HCT116 (cell line): ENCODE data around the gene GYPC. TPM values are rescaled to one million over a fixed set of nuclear protein-coding genes. Genes with fewer than 3 reads are reported as not detected.

ENCODE experiments used
- ATAC-seq: fragments of 200-7000 bp; cut with Tn5 transposase; 2 replicates; pipeline ENCODE4 v1.9.1; 2020; ENCODE audit warnings: mild to moderate bottlenecking, moderate library complexity
- BruUV-seq: library from RNA; stranded (reverse); fragments of 400-500 nt; replicated peaks from 2 replicates; lab custom pipeline; 2021; lab: Mats Ljungman, UMichigan
- CTCF ChIA-PET: fragments of 300-600 bp; sonication (Branson Sonifier 250); formaldehyde crosslinking; loops from one replicate; lab custom pipeline; 2021; ENCODE audit warnings: antibody characterized with exemption; lab: Charles Lee
- POLR2A ChIA-PET: fragments of 300-600, 350-600 bp; sonication (Branson Sonifier 250); formaldehyde crosslinking; loops from one replicate; lab custom pipeline; 2021; ENCODE audit warnings: antibody characterized with exemption; lab: Charles Lee
- RAD21 ChIA-PET, 2 experiments: fragments of 300-600 bp; sonication (Branson Sonifier 250); formaldehyde crosslinking; loops; one replicate each; lab custom pipeline; 2023; ENCODE audit warnings: low total read pairs in 2 of 2; ENCODE audit not compliant: uncharacterized antibody in 2 of 2, unreplicated experiment in 2 of 2, low non-redundant PET in 1 of 2; lab: Charles Lee
- DNase-seq: peaks from one replicate; pipeline ENCODE4 v3.0.0-alpha.2; 2010; ENCODE audit warnings: low read depth, low spot score
- H2AFZ ChIP-seq: fragments of 200-600 bp; shearing (Covaris generic), sonication (generic); 2 replicates; pipeline ENCODE4 v1.6.1; 2017; ENCODE audit warnings: low read depth, mixed run types, mixed read lengths, antibody characterized with exemption, low read length; ENCODE audit not compliant: poor library complexity, severe bottlenecking
- H3K27ac ChIP-seq: 2 replicates; pipeline ENCODE4 v1.5.1; 2012; ENCODE audit warnings: low read depth, low read length
- H3K27me3 ChIP-seq: fragments of 200-600 bp; sonication (generic); 2 replicates; pipeline ENCODE4 v1.6.1; 2016; ENCODE audit warnings: mixed run types, low read length, mixed read lengths; ENCODE audit not compliant: insufficient read depth
- H3K36me3 ChIP-seq, 2 experiments: fragments of 200-500 bp in 1 of 2; fragments of 200-600 bp in 1 of 2; sonication (Bioruptor generic) in 1 of 2; sonication (generic) in 1 of 2; 2 replicates each; pipeline versions ENCODE4 v1.5.1 to v1.6.1; 2014 to 2016; ENCODE audit warnings: low read length in 2 of 2, inconsistent platforms in 1 of 2, mixed read lengths in 1 of 2, mixed run types in 1 of 2; ENCODE audit not compliant: insufficient read depth in 2 of 2, control insufficient read depth in 1 of 2
- H3K4me1 ChIP-seq, 2 experiments: fragments of 200-600 bp in 1 of 2; sonication (generic) in 1 of 2; 2 replicates each; pipeline versions ENCODE4 v1.5.1 to v1.6.1; 2012 to 2017; ENCODE audit warnings: low read length in 2 of 2, inconsistent platforms in 1 of 2, mild to moderate bottlenecking in 1 of 2, mixed read lengths in 1 of 2, mixed run types in 1 of 2, moderate library complexity in 1 of 2; ENCODE audit not compliant: insufficient read depth in 2 of 2, control insufficient read depth in 1 of 2
- H3K4me2 ChIP-seq: fragments of 200-600 bp; sonication (generic); 2 replicates; pipeline ENCODE4 v1.6.1; 2017; ENCODE audit warnings: mixed run types, low read length, mixed read lengths
- H3K4me3 ChIP-seq, 2 experiments: fragments of 200-600 bp in 1 of 2; sonication (generic) in 1 of 2; replicated peaks in 1 of 2; 2 replicates each; pipeline ENCODE4 v1.5.1; 2011 to 2016; ENCODE audit warnings: low read length in 2 of 2, control low read depth in 1 of 2, low read depth in 1 of 2, mild to moderate bottlenecking in 1 of 2, mixed read lengths in 1 of 2, mixed run types in 1 of 2
- H3K79me2 ChIP-seq: fragments of 200-600 bp; sonication (generic); 2 replicates; pipeline ENCODE4 v1.6.1; 2017; ENCODE audit warnings: mild to moderate bottlenecking, mixed run types, low read length, moderate library complexity, mixed read lengths; ENCODE audit not compliant: insufficient read depth
- H3K9ac ChIP-seq: fragments of 200-600 bp; sonication (generic); 2 replicates; pipeline ENCODE4 v1.6.1; 2016; ENCODE audit warnings: low read length, mixed read lengths
- H3K9me2 ChIP-seq: fragments of 200-600 bp; sonication (generic), shearing (Covaris generic); 2 replicates; pipeline ENCODE4 v1.6.1; 2017; ENCODE audit warnings: mixed run types, mild to moderate bottlenecking, moderate library complexity; ENCODE audit not compliant: insufficient read depth
- H3K9me3 ChIP-seq, 2 experiments: fragments of 200-500 bp in 1 of 2; fragments of 200-600 bp in 1 of 2; sonication (Bioruptor generic) in 1 of 2; sonication (generic) in 1 of 2; 2 replicates each; pipeline ENCODE4 v1.6.1; 2014 to 2017; ENCODE audit warnings: low read length in 2 of 2, mixed read lengths in 2 of 2, inconsistent platforms in 1 of 2, low read depth in 1 of 2, mild to moderate bottlenecking in 1 of 2, mixed run types in 1 of 2, moderate library complexity in 1 of 2; ENCODE audit not compliant: control insufficient read depth in 1 of 2, insufficient read depth in 1 of 2
- H4K20me1 ChIP-seq: fragments of 200-600 bp; sonication (generic), shearing (Covaris generic); 2 replicates; pipeline ENCODE4 v1.6.1; 2017; ENCODE audit warnings: mixed run types, mild to moderate bottlenecking, moderate library complexity; ENCODE audit not compliant: insufficient read depth
- CBX3 ChIP-seq: IDR thresholded peaks from 2 replicates; pipeline ENCODE4 v1.6.1; 2012; ENCODE audit warnings: low read depth
- EGR1 ChIP-seq: IDR thresholded peaks from 2 replicates; pipeline ENCODE4 v1.6.1; 2012; ENCODE audit warnings: low read depth
- ELF1 ChIP-seq: IDR thresholded peaks from 2 replicates; pipeline ENCODE4 v1.6.1; 2012; ENCODE audit warnings: low read depth, borderline replicate concordance
- EZH2 ChIP-seq: fragments of 200-600 bp; sonication (generic); IDR thresholded peaks from 2 replicates; pipeline ENCODE4 v1.6.1; 2017; ENCODE audit warnings: antibody characterized with exemption, mixed run types
- EZH2phosphoT487 ChIP-seq: fragments of 200-600 bp; IDR thresholded peaks from 2 replicates; pipeline ENCODE4 v1.6.1; 2018; ENCODE audit warnings: antibody characterized with exemption, borderline replicate concordance
- FOSL1 ChIP-seq: IDR thresholded peaks from 2 replicates; pipeline ENCODE4 v1.6.1; 2012; ENCODE audit warnings: low read depth
- JUND ChIP-seq: IDR thresholded peaks from 2 replicates; pipeline ENCODE4 v1.6.1; 2012
- POLR2A ChIP-seq: IDR thresholded peaks from 2 replicates; pipeline ENCODE4 v1.7.0; 2011; ENCODE audit warnings: borderline replicate concordance; ENCODE audit not compliant: insufficient read depth, insufficient read length; ENCODE audit errors: extremely low read depth
- POLR2AphosphoS5 ChIP-seq: IDR thresholded peaks from 2 replicates; pipeline ENCODE4 v1.6.1; 2011; ENCODE audit warnings: mild to moderate bottlenecking, low read depth, low read length, moderate library complexity
- RAD21 ChIP-seq: IDR thresholded peaks from 2 replicates; pipeline ENCODE4 v1.6.1; 2012; ENCODE audit warnings: low read depth, mild to moderate bottlenecking
- SIN3A ChIP-seq: IDR thresholded peaks from 2 replicates; pipeline ENCODE4 v1.6.1; 2012; ENCODE audit warnings: low read depth
- SP1 ChIP-seq: IDR thresholded peaks from 2 replicates; pipeline ENCODE4 v1.6.1; 2012; ENCODE audit warnings: low read depth
- SRF ChIP-seq: IDR thresholded peaks from 2 replicates; pipeline ENCODE4 v1.6.1; 2012; ENCODE audit warnings: low read depth
- TCF7L2 ChIP-seq: IDR thresholded peaks from 2 replicates; pipeline ENCODE4 v1.7.0; 2011; ENCODE audit warnings: borderline replicate concordance, inconsistent platforms; ENCODE audit not compliant: insufficient read depth, insufficient read length; ENCODE audit errors: extremely low read depth
- YY1 ChIP-seq: IDR thresholded peaks from 2 replicates; pipeline ENCODE4 v1.6.1; 2011; ENCODE audit warnings: low read length, low read depth, moderate library complexity, mild to moderate bottlenecking; ENCODE audit not compliant: insufficient replicate concordance; ENCODE audit errors: extremely low read depth
- ZFX ChIP-seq: fragments of 450-650 bp; IDR thresholded peaks from 2 replicates; pipeline ENCODE4 v1.6.1; 2017
- ZNF274 ChIP-seq: fragments of 200-500 bp; sonication (Bioruptor generic); IDR thresholded peaks from 2 replicates; pipeline ENCODE4 v1.6.1; 2014; ENCODE audit warnings: mild to moderate bottlenecking, low read depth, low read length, inconsistent platforms
- intact Hi-C: fragments of 100-400 bp; cut with micrococcal nuclease; formaldehyde crosslinking; loops from 2 replicates; pipeline ENCODE4 v1.10.0; 2022
- total RNA-seq: library from RNA; stranded (reverse); gene quantifications from one replicate; pipeline ENCODE4 v1.2.1, GENCODE V29; 2021; ENCODE audit not compliant: unreplicated experiment
- TF ChIP-seq, protein P1 (sequence below): IDR thresholded peaks from 2 replicates; pipeline ENCODE4 v1.6.1; 2012
- TF ChIP-seq, protein P2 (sequence below): IDR thresholded peaks from 2 replicates; pipeline ENCODE4 v1.6.1; 2012
- TF ChIP-seq, protein P3 (sequence below): IDR thresholded peaks from 2 replicates; pipeline ENCODE4 v1.6.1; 2011; ENCODE audit warnings: mild to moderate bottlenecking, low read length, moderate library complexity; ENCODE audit not compliant: insufficient replicate concordance; ENCODE audit errors: extremely low read depth

The GYPC gene
- total RNA-seq, 1 experiment from 2014 or later: 0.66 TPM

DNA sequence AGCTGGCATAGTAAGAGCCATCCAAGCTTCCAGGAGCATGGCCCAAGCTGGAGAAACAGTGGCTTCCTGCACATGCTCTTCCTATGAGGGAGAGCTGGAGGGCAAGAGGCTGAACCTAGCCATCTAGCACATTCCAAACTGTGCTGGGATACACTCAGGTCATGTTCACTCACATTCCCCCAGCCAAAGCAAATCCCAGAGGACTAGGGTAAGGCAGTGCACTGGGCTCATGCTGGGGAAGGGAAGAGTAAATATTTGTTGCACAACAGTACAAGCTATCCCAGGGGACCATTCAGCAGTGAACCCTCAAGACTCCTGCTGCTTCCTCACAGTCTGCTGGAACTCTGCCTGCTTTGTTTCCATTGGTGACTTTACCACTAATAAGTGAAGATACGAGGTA, 20.7 kb upstream of the GYPC start:
- Histone ChIP-seq H3K27ac (no peak overlapping the region), H3K9ac (no peak overlapping the region), H3K4me1 (no peaks in the 10 kb centered on the region), H3K9me3 (no peaks in the 10 kb centered on the region), H4K20me1 (no peaks in the 10 kb centered on the region), H3K9me2 (no peaks in the 10 kb centered on the region), H3K27me3 (0 out of 2 replicates have a peak, but pooled peaks cover 3% of the 10 kb centered on the region), H3K36me3 (no peaks in the 10 kb centered on the region), H3K79me2 (no peaks in the 10 kb centered on the region), H2AFZ (no peak overlapping the region), H3K4me2 (no peak overlapping the region), H3K4me3 (no peak overlapping the region)
- ChIA-PET POLR2A (no interaction called here), CTCF (interaction anchor here (2.2 kb wide), 1 partner anchor 107 kb away, joined by 7 read pairs; no protein-coding TSS in a partner anchor), RAD21 (no interaction called here)
- BruUV-seq: no TSS peak
- ATAC-seq (no peak), DNase-seq (no peak)
- intact Hi-C loops: no loop called here
- TF ChIP-seq TCF7L2: no peak
- TF ChIP-seq, protein P1, sequence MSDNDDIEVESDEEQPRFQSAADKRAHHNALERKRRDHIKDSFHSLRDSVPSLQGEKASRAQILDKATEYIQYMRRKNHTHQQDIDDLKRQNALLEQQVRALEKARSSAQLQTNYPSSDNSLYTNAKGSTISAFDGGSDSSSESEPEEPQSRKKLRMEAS: no peak
- no peak for TF ChIP-seq POLR2A
- TF ChIP-seq SP1: no peak
- no peak for TF ChIP-seq CBX3
- TF ChIP-seq SRF: no peak
- TF ChIP-seq EZH2: no peak
- TF ChIP-seq RAD21: no peak
- no peak for TF ChIP-seq YY1
- TF ChIP-seq SIN3A: no peak
- TF ChIP-seq ZFX: no peak
- TF ChIP-seq POLR2AphosphoS5: no peak
- TF ChIP-seq FOSL1: no peak
- TF ChIP-seq ZNF274: no peak
- TF ChIP-seq, protein P2, sequence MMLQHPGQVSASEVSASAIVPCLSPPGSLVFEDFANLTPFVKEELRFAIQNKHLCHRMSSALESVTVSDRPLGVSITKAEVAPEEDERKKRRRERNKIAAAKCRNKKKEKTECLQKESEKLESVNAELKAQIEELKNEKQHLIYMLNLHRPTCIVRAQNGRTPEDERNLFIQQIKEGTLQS: no peak
- TF ChIP-seq, protein P3, sequence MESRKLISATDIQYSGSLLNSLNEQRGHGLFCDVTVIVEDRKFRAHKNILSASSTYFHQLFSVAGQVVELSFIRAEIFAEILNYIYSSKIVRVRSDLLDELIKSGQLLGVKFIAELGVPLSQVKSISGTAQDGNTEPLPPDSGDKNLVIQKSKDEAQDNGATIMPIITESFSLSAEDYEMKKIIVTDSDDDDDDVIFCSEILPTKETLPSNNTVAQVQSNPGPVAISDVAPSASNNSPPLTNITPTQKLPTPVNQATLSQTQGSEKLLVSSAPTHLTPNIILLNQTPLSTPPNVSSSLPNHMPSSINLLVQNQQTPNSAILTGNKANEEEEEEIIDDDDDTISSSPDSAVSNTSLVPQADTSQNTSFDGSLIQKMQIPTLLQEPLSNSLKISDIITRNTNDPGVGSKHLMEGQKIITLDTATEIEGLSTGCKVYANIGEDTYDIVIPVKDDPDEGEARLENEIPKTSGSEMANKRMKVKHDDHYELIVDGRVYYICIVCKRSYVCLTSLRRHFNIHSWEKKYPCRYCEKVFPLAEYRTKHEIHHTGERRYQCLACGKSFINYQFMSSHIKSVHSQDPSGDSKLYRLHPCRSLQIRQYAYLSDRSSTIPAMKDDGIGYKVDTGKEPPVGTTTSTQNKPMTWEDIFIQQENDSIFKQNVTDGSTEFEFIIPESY: no peak
- TF ChIP-seq EZH2phosphoT487: no peak
- TF ChIP-seq JUND: no peak
- no peak for TF ChIP-seq ELF1
- TF ChIP-seq EGR1: no peak
